Kasumi-1 (cell line): ENCODE measurements around the gene FHIT.
"Not testable (repeated sequence)": the region's sequence is repeated elsewhere in the genome, so short reads cannot be mapped to it uniquely, and the experiment has no call there.

Experiments used
- DNase-seq, 2 experiments: peaks; one replicate each; lab custom pipeline; 2025; lab: John Stamatoyannopoulos, UW

Gene FHIT

DNA sequence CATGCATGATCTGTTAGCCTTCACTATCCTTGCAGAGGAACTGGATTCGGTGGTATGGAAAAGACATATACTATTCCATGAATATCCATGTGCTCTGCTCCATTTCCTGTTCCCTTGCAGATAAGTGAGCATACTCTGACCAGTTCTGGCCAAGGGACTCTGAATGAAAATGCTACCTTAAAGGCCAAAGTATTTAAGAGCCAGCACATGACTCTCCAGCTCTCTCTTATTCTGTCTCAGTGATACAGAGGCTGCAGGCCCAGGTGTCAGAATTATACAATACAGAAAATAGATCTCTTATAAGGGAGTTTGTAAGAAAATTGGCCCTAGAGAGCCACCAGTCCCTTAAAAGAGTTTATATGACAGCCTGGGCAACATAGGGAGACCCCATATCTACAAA lies 1421.7 kb downstream of the FHIT start:
- DNase-seq, result no peak

DNA sequence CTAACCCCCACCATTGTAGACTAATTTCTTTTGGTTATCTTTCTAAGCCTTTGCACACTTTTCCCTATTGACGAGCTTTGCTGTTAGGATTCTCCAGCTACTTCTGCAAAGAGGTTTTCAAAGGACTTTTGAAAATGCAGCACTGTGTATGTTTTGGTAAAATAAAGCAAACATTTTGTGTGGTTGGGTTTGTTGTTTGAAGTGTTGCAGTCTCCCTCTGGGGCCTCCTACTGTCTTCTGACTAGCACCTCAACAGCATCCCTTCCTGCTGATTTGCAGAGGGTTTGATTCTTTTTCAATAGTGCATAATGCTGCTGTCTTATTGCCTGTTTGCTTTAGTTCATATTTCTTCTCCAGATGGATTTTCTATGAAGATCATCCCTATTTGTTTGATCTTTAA lies 1426.4 kb downstream of the FHIT start:
- no peak for DNase-seq

DNA sequence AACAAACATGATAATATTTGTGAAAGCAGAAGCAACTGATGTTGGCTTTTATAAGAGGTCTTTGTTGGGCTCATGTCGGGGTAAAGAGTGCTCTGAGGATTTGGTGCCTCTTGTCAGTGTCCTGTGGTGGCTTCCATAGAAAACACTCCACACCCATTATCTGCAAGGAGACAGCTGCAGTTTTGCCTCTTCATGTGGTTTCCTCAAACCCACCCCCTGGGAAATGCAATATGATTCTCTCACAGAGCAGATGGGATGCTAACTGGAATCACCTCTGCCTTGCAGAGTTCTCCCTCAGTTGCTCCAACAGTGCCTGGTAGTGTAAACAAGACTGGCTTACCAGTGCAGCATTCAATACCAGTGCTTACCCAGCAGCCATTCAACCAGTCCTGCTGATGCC lies 1430.0 kb downstream of the FHIT start:
- DNase-seq, result no peak

DNA sequence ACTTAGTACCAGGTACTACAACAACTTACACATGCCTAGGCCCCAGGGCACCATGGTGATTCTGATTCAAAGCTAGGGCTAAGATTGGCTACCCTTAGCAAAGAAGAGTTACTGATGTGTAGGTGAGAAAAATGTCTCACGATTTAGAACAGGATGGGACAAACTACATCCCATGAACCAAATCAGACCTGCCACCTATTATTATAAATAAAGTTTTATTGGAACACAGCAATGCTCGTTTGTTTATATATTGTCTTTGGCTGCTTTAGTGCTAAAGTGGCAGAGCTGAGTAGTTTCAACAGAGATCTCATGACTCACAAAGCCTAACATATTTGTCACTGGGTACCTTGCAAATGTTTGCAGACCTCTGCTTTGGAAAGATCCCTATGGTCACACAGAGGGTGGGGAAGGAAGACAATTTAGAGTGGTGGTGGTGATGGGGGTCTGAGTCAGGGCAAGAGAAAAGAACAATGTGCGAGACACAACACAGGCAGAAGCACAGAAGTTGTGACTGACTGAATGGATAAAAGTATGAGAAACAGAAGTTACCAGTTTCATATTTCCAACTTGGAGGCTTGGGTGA lies 1430.8 kb downstream of the FHIT start:
- no peak for DNase-seq

DNA sequence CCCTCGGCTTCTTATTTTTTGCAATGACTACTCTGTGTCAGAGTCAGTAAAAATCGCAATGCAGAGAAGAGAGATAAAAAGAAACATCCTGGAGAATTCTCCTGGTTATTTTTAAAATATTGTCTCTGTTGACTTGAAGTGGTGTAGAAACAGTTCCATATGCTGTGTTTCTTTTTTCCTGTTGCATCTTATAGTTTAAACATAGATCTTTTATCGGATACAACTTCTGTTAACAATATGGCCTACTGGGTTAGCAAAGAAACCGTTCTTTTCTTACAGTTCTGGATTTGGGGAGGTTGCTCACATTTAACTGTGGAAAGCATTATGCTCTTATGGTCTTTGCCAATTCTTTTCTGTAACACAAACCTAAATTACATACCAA lies 1432.3 kb downstream of the FHIT start:
- DNase-seq, result no peak

DNA sequence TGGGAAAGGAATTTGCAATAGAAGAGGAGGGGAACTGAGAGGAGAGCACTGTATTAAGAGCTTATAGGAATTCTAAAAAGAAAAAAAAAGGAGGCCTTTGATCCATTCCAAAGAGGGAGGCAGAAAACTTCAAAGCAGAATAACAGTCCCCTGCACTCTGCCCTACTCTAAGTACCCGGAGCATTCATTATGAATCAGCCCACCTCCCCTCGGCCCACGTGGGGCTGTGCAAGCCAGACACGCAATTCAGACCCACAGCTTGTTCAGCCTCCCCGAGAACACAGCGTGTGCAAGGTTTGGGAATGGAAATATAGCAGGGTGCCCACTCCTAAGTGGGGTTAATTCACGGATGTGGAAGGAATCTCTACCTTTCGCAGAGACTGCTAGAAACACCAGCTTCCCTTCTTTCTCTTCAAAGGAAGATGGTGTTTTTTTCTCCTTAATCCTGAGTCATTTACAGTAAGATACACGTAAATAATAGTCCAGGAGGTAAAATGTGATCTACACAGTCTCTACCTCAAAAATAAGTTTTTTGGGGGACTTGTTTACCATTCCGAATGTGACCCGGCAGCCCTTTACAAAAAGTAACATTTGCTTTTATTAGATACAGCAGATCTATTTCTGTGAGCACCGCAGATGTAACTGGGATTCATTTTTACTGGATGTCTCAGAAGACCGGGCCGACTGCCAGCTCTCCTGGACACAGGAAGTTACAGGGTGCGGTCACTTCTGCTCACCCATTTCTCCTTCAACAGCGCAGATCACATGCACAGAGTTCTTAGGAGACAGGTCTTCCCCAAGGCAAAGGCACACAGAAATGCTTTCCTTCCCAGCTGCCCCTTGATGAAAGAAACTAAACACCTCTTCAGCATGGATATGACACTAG lies 1433.0 kb downstream of the FHIT start:
- no peak for DNase-seq

DNA sequence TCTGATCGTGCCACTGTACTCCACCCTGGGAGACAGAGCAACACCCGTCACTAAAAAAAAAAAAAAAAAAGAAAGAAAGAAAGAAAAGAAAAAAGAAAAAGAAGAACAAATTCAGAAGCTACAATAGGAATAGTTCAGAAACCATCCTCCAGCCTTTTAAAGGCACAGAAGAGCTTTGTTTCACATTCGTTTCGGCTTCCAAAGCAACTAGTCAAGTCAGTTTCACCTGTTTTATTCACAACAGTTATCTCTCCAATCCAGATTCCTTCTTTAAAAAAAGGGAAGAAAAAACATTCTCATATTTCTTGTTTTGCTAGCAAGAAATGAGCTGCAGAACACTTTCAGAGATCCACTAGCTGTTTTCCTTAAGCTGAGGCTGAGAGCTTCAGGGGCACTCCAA lies 1433.7 kb downstream of the FHIT start:
- DNase-seq, result no peak

DNA sequence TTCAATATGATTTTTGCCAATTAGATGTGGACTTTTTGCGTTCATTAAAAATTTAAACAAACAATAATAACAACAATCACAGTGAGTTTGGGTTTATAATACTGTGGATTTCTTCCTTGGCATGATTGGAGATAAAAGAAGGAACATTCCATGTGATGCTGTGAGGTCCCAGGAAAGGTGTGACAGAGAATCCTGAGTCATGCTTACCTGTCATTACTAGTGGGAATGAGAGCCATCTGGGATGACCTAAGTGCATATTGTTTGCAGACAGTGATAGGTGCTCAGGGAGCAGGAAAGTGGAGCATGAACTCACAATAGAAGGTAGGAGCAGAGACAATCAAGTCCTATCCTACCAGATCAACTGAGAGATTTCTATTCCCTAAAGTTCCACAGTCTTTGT lies 1434.9 kb downstream of the FHIT start:
- no peak for DNase-seq

DNA sequence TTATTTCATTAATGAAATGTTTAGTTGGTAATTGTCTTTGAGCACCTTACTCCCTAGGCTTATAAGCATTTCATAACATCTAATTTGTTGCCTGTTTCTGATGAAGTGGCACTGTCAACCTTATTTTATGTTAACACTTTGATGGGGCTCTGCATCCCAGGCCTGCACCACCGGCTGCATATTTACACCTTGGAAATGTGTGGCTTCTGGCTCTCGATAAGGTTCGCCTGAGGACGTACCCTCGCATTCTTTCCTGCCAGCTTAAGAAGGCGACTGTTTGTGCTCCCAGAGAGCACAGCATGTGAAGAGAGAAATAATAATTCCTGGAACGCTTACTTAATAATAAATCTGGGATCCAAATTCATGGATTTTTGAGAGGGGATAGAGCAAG lies 1438.1 kb downstream of the FHIT start:
- no peak for DNase-seq

DNA sequence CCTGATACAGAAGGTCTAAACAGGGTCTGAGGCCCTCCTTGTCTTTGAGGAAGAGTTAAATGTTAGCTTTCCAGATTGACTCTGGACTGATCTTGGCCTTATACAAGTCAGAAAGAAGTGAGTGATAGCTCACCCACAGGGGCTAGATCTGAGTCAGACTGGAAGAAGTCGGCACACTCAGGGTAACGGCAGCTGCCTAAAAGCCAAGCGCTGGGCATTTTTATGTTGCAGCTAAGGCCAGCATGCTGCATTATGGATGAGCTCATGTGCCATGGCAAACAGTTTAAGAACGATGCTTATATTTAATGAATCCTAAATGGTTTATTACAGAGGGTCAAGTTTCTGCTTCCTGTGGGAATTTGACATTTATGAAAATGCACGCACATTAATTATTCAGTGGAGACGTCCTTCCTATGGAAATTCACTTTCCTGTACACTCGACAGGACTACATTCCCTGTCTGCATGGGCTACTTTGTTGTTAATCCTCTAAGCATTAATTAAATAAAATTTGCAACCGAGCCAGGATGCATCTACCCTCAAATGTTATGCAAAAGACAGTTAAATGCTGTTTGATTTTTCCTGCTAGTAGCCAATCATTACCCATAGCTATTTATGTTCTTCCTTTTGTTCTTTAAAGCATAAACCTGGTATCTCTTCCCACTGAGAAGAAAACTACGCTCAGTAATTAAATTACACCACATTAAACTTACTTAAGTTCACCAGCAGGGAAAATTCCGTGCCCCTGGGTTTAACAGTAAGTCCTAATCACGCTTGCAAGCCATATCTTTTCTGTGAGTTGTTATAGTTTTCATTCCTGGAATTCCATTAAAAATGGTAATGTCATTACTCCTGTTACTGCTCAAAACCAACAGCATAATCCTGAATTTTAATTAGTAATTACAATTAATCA lies 1438.8 kb downstream of the FHIT start:
- no peak for DNase-seq

DNA sequence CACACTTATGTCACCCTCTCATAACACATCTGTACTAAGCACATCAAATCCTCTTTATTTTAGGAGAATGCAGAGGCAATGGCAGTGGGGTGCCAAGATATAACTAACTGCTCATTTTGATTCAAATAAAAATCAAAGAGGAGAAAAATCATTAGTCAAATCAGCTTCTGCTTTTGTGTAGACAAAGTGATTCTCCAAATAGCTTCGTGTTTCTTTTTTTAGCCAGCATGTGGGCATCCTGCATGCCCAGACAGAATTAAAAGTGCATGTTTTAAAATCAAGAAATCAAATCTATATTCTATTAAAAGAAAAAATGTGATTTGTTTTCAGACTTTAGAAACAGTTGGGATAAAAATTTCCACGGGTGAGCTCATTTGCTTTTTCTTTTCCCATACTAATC lies 1440.1 kb downstream of the FHIT start:
- no peak for DNase-seq

DNA sequence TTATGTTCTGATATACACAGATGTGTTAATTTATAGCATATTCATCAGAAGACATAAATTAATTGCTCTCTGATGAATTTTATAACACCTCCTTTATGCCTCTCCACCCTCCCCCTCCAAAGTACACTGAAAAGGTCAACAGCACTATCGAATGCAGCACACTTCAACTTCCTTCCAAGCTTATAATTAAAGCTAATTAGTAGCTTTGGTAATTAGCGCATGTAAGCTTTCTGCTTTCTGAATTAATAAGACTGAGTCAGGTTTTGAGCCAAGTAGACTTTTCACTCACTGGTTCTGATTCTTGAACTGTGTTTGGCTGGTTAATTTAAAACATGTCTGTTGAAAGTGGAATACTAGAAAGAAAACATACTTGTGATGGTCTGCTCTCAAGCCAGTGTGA lies 1440.6 kb downstream of the FHIT start:
- DNase-seq, result no peak

DNA sequence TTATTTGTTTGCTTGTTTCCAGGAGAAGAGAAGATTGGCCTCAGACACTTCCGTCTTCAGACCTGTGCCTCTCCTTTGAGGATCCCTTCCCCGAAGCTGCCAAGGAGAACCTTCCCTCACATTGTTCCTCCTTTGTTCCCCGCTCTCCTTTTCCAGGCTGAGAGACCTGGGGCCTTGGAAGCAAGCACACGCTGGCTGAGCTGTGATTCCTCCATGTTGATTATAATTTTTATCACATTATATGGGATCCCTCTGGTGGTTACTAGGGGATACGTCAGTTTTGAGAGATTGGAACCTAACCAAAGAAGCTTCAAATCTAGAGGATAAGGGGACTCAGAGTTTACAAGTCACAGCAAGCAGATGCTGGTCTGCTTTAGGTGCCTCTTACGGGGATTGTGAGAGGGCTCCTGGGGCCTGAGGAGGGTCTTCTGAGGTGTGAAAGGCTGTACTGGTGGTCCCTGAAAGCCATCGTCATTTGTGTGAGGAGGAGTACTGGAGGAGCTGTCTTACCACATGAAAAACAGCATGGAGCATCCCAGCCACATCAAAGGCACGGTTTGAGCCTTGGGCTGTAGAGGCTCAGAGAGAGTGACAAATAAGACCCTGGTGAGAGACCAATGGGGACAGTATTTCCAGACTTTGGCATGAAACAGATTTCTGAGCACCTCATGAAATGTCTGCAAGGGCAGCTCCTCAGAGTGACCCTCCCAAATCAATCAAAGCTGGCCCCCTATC lies 1441.4 kb downstream of the FHIT start:
- peak; percentile 30 to 55 for DNase-seq

DNA sequence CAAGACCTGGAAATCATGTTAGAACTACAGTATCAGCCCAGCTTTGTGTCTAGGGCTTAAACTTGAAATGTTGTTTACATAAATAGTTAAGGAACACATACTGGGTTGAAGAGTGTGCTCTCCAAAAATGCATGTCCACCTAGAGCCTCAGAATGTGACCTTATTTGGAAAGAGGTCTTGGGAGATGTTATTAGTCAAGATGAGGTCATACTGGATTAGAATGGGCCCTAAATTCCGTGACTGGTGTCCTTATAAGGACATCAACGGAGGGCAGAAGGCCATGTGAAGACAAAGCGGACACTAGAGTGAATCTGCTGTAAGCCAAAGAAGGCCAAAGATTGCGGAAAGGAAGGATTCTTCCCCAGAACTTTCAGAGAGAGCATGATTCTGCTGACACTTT lies 1442.2 kb downstream of the FHIT start:
- no peak for DNase-seq

DNA sequence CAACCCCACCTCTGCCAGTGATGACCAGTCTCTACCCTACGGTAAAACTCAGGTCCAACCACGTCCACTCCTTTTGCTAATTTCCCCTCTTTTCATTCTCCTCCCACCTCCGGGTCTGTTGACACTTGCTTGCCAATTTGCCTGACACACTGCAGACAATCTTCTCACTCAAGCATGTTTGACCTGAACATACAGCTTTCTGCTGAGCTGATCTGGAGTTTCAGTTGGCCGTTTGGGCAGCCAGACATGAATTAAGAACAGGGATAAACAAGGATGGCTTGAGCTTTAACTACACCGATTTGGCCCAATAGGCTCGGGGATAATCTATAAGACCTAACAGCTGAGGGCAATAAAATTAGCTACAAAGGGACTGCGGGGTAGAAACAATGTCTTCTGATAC lies 1442.8 kb downstream of the FHIT start:
- no peak for DNase-seq

DNA sequence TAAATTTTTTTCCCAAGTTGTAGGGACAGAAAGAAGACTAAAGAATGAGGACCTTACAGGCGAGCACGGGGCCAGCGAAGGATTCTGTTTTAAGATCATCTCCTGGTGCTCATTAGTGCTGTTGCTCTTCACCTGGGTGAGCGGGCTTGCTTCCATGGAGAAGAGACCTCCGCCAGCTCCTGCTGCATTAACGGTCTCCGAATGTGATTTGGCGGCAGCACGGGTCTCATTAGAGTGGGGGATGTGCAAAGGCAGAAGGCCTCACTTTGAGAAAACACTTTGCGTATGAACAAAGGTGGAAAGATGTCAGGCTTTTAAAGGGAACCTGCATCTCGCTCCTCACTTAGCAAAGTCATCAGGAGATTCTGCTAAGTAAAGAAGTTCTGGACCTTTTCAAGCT lies 1448.0 kb downstream of the FHIT start:
- DNase-seq, result no peak

DNA sequence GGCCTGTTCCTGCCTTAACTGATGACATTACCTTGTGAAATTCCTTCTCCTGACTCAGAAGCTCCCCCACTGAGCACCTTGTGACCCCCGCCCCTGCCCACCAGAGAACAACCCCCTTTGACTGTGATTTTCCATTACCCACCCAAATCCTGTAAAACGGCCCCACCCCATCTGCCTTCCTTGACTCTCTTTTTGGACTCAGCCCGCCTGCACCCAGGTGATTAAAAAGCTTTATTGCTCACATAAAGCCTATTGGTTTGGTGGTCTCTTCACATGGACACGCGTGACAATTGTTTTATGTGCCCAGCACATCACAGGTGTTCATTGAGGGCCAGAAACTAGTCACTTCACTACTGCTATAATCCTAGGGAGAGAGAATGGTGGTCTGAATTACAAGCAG lies 1448.8 kb downstream of the FHIT start:
- not testable (repeated sequence) for DNase-seq

DNA sequence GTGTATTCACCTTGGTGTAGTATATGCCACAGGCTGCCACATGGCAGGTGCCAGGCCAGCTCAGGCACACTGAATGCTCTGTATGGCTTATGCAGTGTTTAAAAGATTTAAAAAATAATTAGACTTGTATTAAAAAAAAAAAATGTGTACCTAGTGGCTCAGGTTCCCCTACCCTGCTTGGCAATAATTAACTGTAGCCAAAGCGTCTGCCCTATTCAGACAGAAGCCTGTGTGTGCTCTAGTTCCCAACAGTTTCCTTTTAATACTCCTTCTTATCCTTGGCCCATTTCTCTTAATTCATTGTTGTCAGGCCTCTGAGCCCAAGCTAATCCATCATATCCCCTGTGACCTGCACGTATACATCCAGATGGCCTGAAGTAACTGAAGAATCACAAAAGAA lies 1449.2 kb downstream of the FHIT start:
- no peak for DNase-seq

DNA sequence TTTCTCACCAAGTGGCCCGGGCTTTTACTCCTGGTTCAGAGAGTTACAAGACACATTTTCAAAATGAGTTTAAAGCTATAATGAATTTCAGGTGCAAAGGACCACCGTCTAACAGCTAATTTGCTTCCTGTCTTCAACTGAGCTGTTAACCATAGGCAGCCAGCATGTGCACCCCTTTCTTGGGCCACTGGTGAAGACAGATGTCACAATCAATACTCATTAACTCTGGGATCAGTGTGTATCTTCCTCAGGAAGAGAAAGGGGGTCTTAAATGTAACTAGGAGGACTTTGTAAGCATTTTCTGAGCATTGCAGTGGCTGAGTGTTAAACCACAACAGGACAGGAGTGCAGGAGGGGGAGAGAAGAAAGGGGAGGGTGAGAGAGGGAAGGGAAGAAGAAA lies 1450.8 kb downstream of the FHIT start:
- no peak for DNase-seq

DNA sequence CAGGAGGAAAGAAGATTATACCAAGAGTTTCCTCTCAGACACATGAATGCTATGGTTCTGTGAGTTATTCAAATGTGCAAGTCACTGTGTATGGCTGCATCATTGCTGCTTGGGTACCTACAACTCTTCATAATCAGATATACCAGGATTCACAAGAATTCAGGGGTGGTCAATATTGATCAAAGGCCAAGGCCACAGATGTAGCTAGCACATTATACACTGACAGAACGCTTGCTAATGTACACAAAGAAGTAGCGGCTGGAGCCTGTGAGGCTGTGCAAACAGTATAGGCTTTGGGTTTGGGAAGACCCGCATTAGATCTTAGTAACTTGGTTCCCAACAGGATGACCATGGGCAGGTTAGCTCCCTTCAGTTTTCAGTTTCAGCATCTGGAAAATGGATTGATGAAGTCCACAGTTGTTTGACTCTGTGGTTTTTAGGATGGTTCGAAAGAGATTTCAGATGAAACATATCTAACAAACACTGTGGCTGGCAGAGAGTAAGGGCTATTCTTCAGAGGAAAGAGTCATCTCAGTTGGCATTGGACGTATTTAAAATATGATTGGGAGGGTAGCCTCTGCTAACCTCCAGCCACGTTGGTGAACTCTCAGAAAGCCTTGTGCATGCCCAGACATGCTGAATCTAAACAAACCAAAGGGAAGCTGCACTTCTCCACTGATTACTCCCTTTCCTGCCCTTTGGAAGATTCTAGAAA lies 1452.7 kb downstream of the FHIT start:
- DNase-seq, result no peak

DNA sequence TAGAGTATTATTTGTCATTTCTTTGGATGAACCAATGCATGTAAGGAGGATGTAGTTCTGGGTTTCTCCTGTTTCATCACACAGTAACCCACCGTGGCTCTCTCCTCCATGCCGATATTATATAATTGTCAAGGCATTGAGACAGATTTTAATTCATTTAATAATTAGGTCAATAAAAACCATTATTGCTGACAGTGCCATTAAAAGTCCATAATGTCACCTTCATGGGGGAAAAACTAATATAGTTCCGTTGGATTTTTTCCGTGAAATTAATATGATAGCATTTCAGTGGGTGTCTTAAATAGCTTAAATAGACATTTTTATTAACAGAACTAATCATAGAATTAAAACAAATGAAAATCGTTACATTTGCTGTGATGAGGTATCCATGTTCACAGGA lies 1453.7 kb downstream of the FHIT start:
- no peak for DNase-seq

DNA sequence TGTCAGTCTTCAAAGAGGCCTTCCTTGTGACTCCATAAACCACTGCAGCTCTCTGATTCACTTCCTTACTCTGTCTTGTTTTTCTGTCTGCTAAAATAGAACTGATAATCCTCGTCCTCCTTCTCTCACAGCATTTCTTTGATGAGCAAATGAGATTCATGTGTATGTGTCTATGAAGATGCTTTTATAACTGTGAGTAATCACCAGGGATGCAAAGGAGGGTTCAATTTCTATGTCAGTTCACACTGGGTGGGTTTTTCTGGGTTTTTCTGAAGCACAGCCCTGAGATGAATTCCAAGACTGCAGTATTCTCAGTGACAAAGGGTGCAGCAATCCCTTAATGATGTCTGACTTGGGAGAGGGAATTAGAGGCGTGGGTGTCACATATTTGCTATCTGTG lies 1454.8 kb downstream of the FHIT start:
- no peak for DNase-seq
